Measurements from ENCODE around the gene RAP1GAP2.

Gene RAP1GAP2

GRCh38 chr17:2954898-2955445 lies 158.7 kb downstream of the RAP1GAP2 start:
- no peaks in the 10 kb centered on the region for H3K36me3 ChIP-seq (ENCODE audit: insufficient read depth, low read length)
- H2AFZ ChIP-seq (ENCODE audit: low read length): no peak overlapping the region
- no peaks in the 10 kb centered on the region for H3K79me2 ChIP-seq (ENCODE audit: insufficient read depth, low read length)
- peaks cover 10% of the 10 kb centered on the region for H3K4me1 ChIP-seq (ENCODE audit: insufficient read depth, low read length, severe bottlenecking)
- H4K20me1 ChIP-seq (ENCODE audit: insufficient read depth, low read length): no peaks in the 10 kb centered on the region
- H3K4me3 ChIP-seq (ENCODE audit: low read depth, low read length, poor library complexity, severe bottlenecking): no peak overlapping the region
- H3F3A ChIP-seq (ENCODE audit: insufficient read depth, low read length): no peaks in the 10 kb centered on the region
- H3K27ac ChIP-seq (ENCODE audit: low read depth, low read length, poor library complexity, severe bottlenecking): no peak overlapping the region
- H3K9ac ChIP-seq (ENCODE audit: low read length): no peak overlapping the region
- no peaks in the 10 kb centered on the region for H3K9me3 ChIP-seq (ENCODE audit: low read length)
- no peak overlapping the region for H3K4me2 ChIP-seq (ENCODE audit: low read length)
- TF ChIP-seq EZH2 (IDR thresholded peaks at IDR 0.05; ENCODE audit: borderline replicate concordance, low read length) (no peak), CTCF (IDR thresholded peaks at IDR 0.05; ENCODE audit: low read length) (no peak)
- H3K27me3 ChIP-seq (ENCODE audit: insufficient read depth, low read length): peaks cover 4% of the 10 kb centered on the region; the same call in 1 of the 2 replicates
- H3K9me2 ChIP-seq (ENCODE audit: low read depth, low read length): no peaks in the 10 kb centered on the region

DNA sequence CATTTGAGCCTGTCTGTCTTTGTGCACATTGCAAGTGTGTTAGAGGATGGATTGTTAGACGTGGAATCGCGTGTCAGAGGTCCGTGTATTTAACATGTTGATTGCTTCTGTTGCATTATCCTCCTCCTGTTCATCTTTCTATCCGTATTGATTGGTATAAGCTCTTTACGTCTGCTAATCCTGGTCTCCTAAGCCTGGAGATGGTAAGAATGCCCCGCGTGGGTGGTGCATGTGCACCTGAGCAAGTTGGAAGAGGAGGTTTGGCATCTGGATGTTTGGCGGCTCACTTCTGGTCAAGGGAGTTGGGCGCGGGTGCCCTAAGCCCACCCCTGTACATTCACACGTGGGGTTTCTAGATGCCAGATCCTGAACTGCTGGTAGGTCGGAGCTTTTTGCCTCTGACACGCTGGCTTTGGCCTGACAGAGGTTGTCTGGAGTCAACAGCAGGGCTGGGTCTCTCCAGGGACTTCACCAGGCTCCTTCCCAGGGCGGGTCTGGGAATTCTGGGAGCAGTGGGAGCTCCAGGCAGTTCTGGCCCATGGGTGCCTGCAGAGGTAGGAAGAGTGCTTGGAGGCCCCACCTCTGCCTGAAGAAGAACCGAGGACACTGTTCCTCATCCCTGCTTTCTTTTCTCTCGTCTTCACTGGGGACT lies 159.8 kb downstream of the RAP1GAP2 start:
- Histone ChIP-seq H3K4me2 (ENCODE audit: low read length) (no peak overlapping the region), H3K79me2 (ENCODE audit: insufficient read depth, low read length) (no peaks in the 10 kb centered on the region), H3K4me1 (ENCODE audit: insufficient read depth, low read length, severe bottlenecking) (peaks cover 10% of the 10 kb centered on the region)

GRCh38 chr17:2957631-2958286 lies 161.5 kb downstream of the RAP1GAP2 start:
- Histone ChIP-seq H3K4me1 (ENCODE audit: insufficient read depth, low read length, severe bottlenecking) (peaks cover 10% of the 10 kb centered on the region), H3K79me2 (ENCODE audit: insufficient read depth, low read length) (no peaks in the 10 kb centered on the region), H3K4me2 (ENCODE audit: low read length) (no peak overlapping the region)

More for the DNA sequence above, 159.8 kb downstream of the RAP1GAP2 start:
- Histone ChIP-seq H3K9me3 (ENCODE audit: low read length) (no peaks in the 10 kb centered on the region), H4K20me1 (ENCODE audit: insufficient read depth, low read length) (no peaks in the 10 kb centered on the region), H3F3A (ENCODE audit: insufficient read depth, low read length) (no peaks in the 10 kb centered on the region), H3K9me2 (ENCODE audit: low read depth, low read length) (no peaks in the 10 kb centered on the region), H3K36me3 (ENCODE audit: insufficient read depth, low read length) (no peaks in the 10 kb centered on the region), H3K27me3 (ENCODE audit: insufficient read depth, low read length) (peaks cover 4% of the 10 kb centered on the region; the same call in 1 of the 2 replicates), H3K4me3 (ENCODE audit: low read depth, low read length, poor library complexity, severe bottlenecking) (no peak overlapping the region), H2AFZ (ENCODE audit: low read length) (no peak overlapping the region), H3K27ac (ENCODE audit: low read depth, low read length, poor library complexity, severe bottlenecking) (no peak overlapping the region), H3K9ac (ENCODE audit: low read length) (no peak overlapping the region)
- no peak for TF ChIP-seq CTCF (IDR thresholded peaks at IDR 0.05; ENCODE audit: low read length)
- TF ChIP-seq EZH2 (IDR thresholded peaks at IDR 0.05; ENCODE audit: borderline replicate concordance, low read length): no peak

More at GRCh38 chr17:2957631-2958286, 161.5 kb downstream of the RAP1GAP2 start:
- Histone ChIP-seq H2AFZ (ENCODE audit: low read length) (no peak overlapping the region), H3K27me3 (ENCODE audit: insufficient read depth, low read length) (peaks cover 4% of the 10 kb centered on the region; the same call in 1 of the 2 replicates), H3F3A (ENCODE audit: insufficient read depth, low read length) (no peaks in the 10 kb centered on the region), H3K9ac (ENCODE audit: low read length) (no peak overlapping the region), H3K4me3 (ENCODE audit: low read depth, low read length, poor library complexity, severe bottlenecking) (no peak overlapping the region), H3K9me3 (ENCODE audit: low read length) (no peaks in the 10 kb centered on the region), H3K36me3 (ENCODE audit: insufficient read depth, low read length) (no peaks in the 10 kb centered on the region), H4K20me1 (ENCODE audit: insufficient read depth, low read length) (no peaks in the 10 kb centered on the region), H3K27ac (ENCODE audit: low read depth, low read length, poor library complexity, severe bottlenecking) (no peak overlapping the region), H3K9me2 (ENCODE audit: low read depth, low read length) (no peaks in the 10 kb centered on the region)
- no peak for TF ChIP-seq EZH2 (IDR thresholded peaks at IDR 0.05; ENCODE audit: borderline replicate concordance, low read length)
- no peak for TF ChIP-seq CTCF (IDR thresholded peaks at IDR 0.05; ENCODE audit: low read length)

All from OCI-LY1 (cell line).